H1 (cell line): Measurements from ENCODE around the gene PGGHG. TPM values are rescaled to one million over a fixed set of nuclear protein-coding genes. Genes with fewer than 3 reads are reported as not detected.

Experiments
- CTCF ChIA-PET: fragments of 300-600 bp; sonication (Branson Sonifier 250); formaldehyde crosslinking; loops from one replicate; lab custom pipeline; 2021; ENCODE audit not compliant: partially characterized antibody; lab: Charles Lee
- POLR2A ChIA-PET: fragments of 300-600 bp; sonication (Branson Sonifier 250); formaldehyde crosslinking; loops from one replicate; lab custom pipeline; 2021; ENCODE audit warnings: inconsistent platforms; ENCODE audit not compliant: partially characterized antibody; lab: Charles Lee
- DNase-seq, 2 experiments: peaks; one replicate each; pipeline versions ENCODE4 v3.0.0 to v3.0.0-alpha.2; 2010 to 2022; ENCODE audit warnings: low spot score in 2 of 2, low read depth in 1 of 2, mixed read lengths in 1 of 2
- FAIRE-seq: peaks from 2 replicates; lab custom pipeline; 2011; peaks lifted over from hg19 to GRCh38; lab: Jason Lieb, UNC
- H2AFZ ChIP-seq: 2 replicates; pipeline ENCODE4 v1.8.1; 2012; ENCODE audit warnings: low read length, inconsistent platforms
- H2AK5ac ChIP-seq: 2 replicates; pipeline ENCODE4 v1.6.1; 2013; ENCODE audit warnings: low read depth, low read length
- H2BK120ac ChIP-seq: replicated peaks from 2 replicates; pipeline ENCODE3; 2013; ENCODE audit warnings: low read depth, low read length, inconsistent platforms
- H2BK12ac ChIP-seq: 2 replicates; pipeline ENCODE4 v1.6.1; 2013; ENCODE audit warnings: low read depth, low read length
- H2BK15ac ChIP-seq: 2 replicates; pipeline ENCODE4 v1.6.1; 2013; ENCODE audit warnings: low read length
- H2BK20ac ChIP-seq: 2 replicates; pipeline ENCODE4 v1.6.1; 2013; ENCODE audit warnings: low read length
- H2BK5ac ChIP-seq: 2 replicates; pipeline ENCODE4 v1.6.1; 2013; ENCODE audit warnings: low read depth, low read length
- H3K14ac ChIP-seq: 2 replicates; pipeline ENCODE4 v1.6.1; 2013; ENCODE audit warnings: inconsistent platforms; ENCODE audit not compliant: insufficient read length
- H3K18ac ChIP-seq: 2 replicates; pipeline ENCODE4 v1.6.1; 2013; ENCODE audit warnings: low read length; ENCODE audit errors: extremely low read depth
- H3K23ac ChIP-seq: 2 replicates; pipeline ENCODE4 v1.6.1; 2013; ENCODE audit warnings: inconsistent platforms; ENCODE audit not compliant: insufficient read length
- H3K23me2 ChIP-seq: 2 replicates; pipeline ENCODE4 v1.6.1; 2013; ENCODE audit warnings: low read depth, low read length
- H3K27ac ChIP-seq: 2 replicates; pipeline ENCODE4 v1.6.1; 2011; ENCODE audit warnings: low read depth, low read length, inconsistent platforms
- H3K27me3 ChIP-seq, 4 experiments: replicated peaks in 1 of 4; 1 replicate in 1 of 4; 2 replicates in 3 of 4; pipeline versions ENCODE4 v1.6.1 to v1.8.1; 2011 to 2013; ENCODE audit warnings: low read length in 3 of 4, mild to moderate bottlenecking in 3 of 4, inconsistent platforms in 2 of 4, mixed read lengths in 2 of 4, moderate library complexity in 1 of 4; ENCODE audit not compliant: control insufficient read depth in 3 of 4, insufficient read depth in 3 of 4; ENCODE audit errors: extremely low read depth in 1 of 4
- H3K36me3 ChIP-seq, 4 experiments: 2 replicates each; pipeline versions ENCODE4 v1.6.1 to v1.8.1; 2011 to 2013; ENCODE audit warnings: mild to moderate bottlenecking in 4 of 4, low read length in 3 of 4, moderate library complexity in 2 of 4, control low read depth in 1 of 4, inconsistent platforms in 1 of 4; ENCODE audit not compliant: insufficient read depth in 4 of 4, control insufficient read depth in 2 of 4
- H3K4ac ChIP-seq: replicated peaks from 2 replicates; pipeline ENCODE3; 2013; ENCODE audit warnings: low read length, low read depth, mixed read lengths, inconsistent platforms; ENCODE audit not compliant: insufficient read length
- H3K4me1 ChIP-seq, 4 experiments: replicated peaks in 1 of 4; 1 replicate in 1 of 4; 2 replicates in 3 of 4; pipeline versions ENCODE4 v1.6.1 to v1.8.1; 2011 to 2013; ENCODE audit warnings: low read length in 3 of 4, inconsistent platforms in 2 of 4, mixed read lengths in 1 of 4; ENCODE audit not compliant: insufficient read depth in 4 of 4, control insufficient read depth in 3 of 4
- H3K4me2 ChIP-seq, 2 experiments: 2 replicates each; pipeline versions ENCODE4 v1.6.1 to v1.8.1; 2011 to 2013; ENCODE audit warnings: low read depth in 2 of 2, low read length in 2 of 2, control low read depth in 1 of 2, inconsistent platforms in 1 of 2, mild to moderate bottlenecking in 1 of 2; ENCODE audit not compliant: insufficient read depth in 1 of 2
- H3K4me3 ChIP-seq, 4 experiments: fragments of 200-600, 300-600 bp in 1 of 4; sonication (generic), shearing (Covaris generic), sonication (Bioruptor Twin) in 1 of 4; 2 replicates each; pipeline versions ENCODE4 v1.5.1 to v1.8.1; 2011 to 2016; ENCODE audit warnings: low read length in 4 of 4, low read depth in 3 of 4, control low read depth in 2 of 4, inconsistent platforms in 2 of 4, mild to moderate bottlenecking in 2 of 4, mixed read lengths in 1 of 4, moderate library complexity in 1 of 4; ENCODE audit not compliant: insufficient read depth in 2 of 4; ENCODE audit errors: extremely low read depth in 1 of 4
- H3K56ac ChIP-seq: replicated peaks from 2 replicates; pipeline ENCODE3; 2013; ENCODE audit warnings: low read depth, mild to moderate bottlenecking, mixed read lengths, low read length, inconsistent platforms; ENCODE audit not compliant: insufficient read length
- H3K79me1 ChIP-seq: 2 replicates; pipeline ENCODE4 v1.6.1; 2013; ENCODE audit warnings: low read depth, low read length, control low read depth
- H3K79me2 ChIP-seq, 2 experiments: 2 replicates each; pipeline versions ENCODE4 v1.6.1 to v1.8.1; 2012 to 2013; ENCODE audit warnings: low read length in 2 of 2, mild to moderate bottlenecking in 2 of 2, inconsistent platforms in 1 of 2; ENCODE audit not compliant: insufficient read depth in 2 of 2, control insufficient read depth in 1 of 2
- H3K9ac ChIP-seq, 4 experiments: replicated peaks in 1 of 4; 1 replicate in 1 of 4; 2 replicates in 3 of 4; pipeline versions ENCODE4 v1.6.1 to v1.8.1; 2011 to 2013; ENCODE audit warnings: low read depth in 3 of 4, low read length in 3 of 4, control low read depth in 2 of 4, mild to moderate bottlenecking in 2 of 4, moderate library complexity in 2 of 4, inconsistent platforms in 1 of 4; ENCODE audit errors: extremely low read depth in 1 of 4
- H3K9me3 ChIP-seq, 2 experiments: 2 replicates each; pipeline versions ENCODE4 v1.6.1 to v1.8.1; 2012 to 2013; ENCODE audit warnings: mild to moderate bottlenecking in 2 of 2, moderate library complexity in 2 of 2, control low read depth in 1 of 2, inconsistent platforms in 1 of 2, low read depth in 1 of 2, low read length in 1 of 2, mixed read lengths in 1 of 2; ENCODE audit not compliant: insufficient read depth in 2 of 2
- H4K20me1 ChIP-seq, 2 experiments: replicated peaks in 1 of 2; 2 replicates each; pipeline versions ENCODE3 to v1.8.1; 2011 to 2013; ENCODE audit warnings: inconsistent platforms in 2 of 2, low read length in 2 of 2, mild to moderate bottlenecking in 1 of 2; ENCODE audit not compliant: insufficient read depth in 2 of 2, control insufficient read depth in 1 of 2
- H4K5ac ChIP-seq: 2 replicates; pipeline ENCODE4 v1.6.1; 2013; ENCODE audit warnings: low read length, low read depth, mixed read lengths, inconsistent platforms; ENCODE audit not compliant: insufficient read length
- H4K8ac ChIP-seq: 2 replicates; pipeline ENCODE4 v1.8.0; 2013; ENCODE audit warnings: mild to moderate bottlenecking, moderate library complexity, low read length, inconsistent platforms; ENCODE audit not compliant: insufficient read depth; ENCODE audit errors: extremely low read depth
- H4K91ac ChIP-seq: replicated peaks from 2 replicates; pipeline ENCODE3; 2013; ENCODE audit warnings: low read length, mixed read lengths, inconsistent platforms; ENCODE audit not compliant: insufficient read length
- CHD1 ChIP-seq: IDR thresholded peaks from 2 replicates; pipeline ENCODE4 v1.6.1; 2012; ENCODE audit warnings: low read depth, low read length, improper control_type of control experiment
- CHD2 ChIP-seq: IDR thresholded peaks from 2 replicates; pipeline ENCODE4 v1.6.1; 2012; ENCODE audit warnings: low read length, improper control_type of control experiment
- CTBP2 ChIP-seq: IDR thresholded peaks from 2 replicates; pipeline ENCODE4 v1.7.0; 2011; ENCODE audit warnings: borderline replicate concordance, mild to moderate bottlenecking, moderate library complexity, mixed read lengths, low read length; ENCODE audit not compliant: insufficient read depth, insufficient read length
- CTCF ChIP-seq, 3 experiments: IDR thresholded peaks; 1 replicate in 2 of 3; 2 replicates in 1 of 3; pipeline versions ENCODE4 v1.5.1 to v1.6.1; 2011; ENCODE audit warnings: low read length in 3 of 3, mild to moderate bottlenecking in 3 of 3, inconsistent platforms in 2 of 3, low read depth in 1 of 3, moderate library complexity in 1 of 3; ENCODE audit not compliant: insufficient read depth in 1 of 3; ENCODE audit errors: control extremely low read depth in 1 of 3
- GABPA ChIP-seq: IDR thresholded peaks from 2 replicates; pipeline ENCODE4 v1.6.1; 2011; ENCODE audit warnings: mild to moderate bottlenecking, low read length, moderate library complexity, borderline replicate concordance; ENCODE audit not compliant: insufficient read depth
- KDM4A ChIP-seq: IDR thresholded peaks from one replicate; pipeline ENCODE4 v1.7.1; 2012; ENCODE audit warnings: low read depth, mild to moderate bottlenecking, moderate library complexity, low read length, inconsistent platforms; ENCODE audit not compliant: severe bottlenecking
- KDM5A ChIP-seq: fragments of 200-600 bp; IDR thresholded peaks from 2 replicates; pipeline ENCODE4 v1.7.1; 2012; ENCODE audit warnings: mild to moderate bottlenecking, low read length, inconsistent platforms, mixed read lengths
- TAF7 ChIP-seq: optimal IDR thresholded peaks from 2 replicates; pipeline ENCODE3; 2011; ENCODE audit warnings: low read depth, mild to moderate bottlenecking, inconsistent platforms, low read length, moderate library complexity, borderline replicate concordance
- WGBS, 2 experiments: shearing (Covaris generic) in 1 of 2; methylation state at CpG; one replicate each; pipeline versions ENCODE4 v1.1.6 to v1.1.7; 2013 to 2015; ENCODE audit warnings: low lambda C conversion rate in 2 of 2, mixed read lengths in 2 of 2, inconsistent platforms in 1 of 2, low coverage in 1 of 2, missing lambda C conversion rate in 1 of 2; ENCODE audit not compliant: insufficient replicate concordance in 2 of 2, insufficient coverage in 1 of 2, insufficient read length in 1 of 2; ENCODE audit errors: extremely low coverage in 1 of 2, missing lambda C conversion rate in 1 of 2; 5-methylcytosine and 5-hydroxymethylcytosine counted together
- polyA plus RNA-seq, 7 experiments: library from polyadenylated mRNA; depleted of rRNA in 3 of 7; stranded (reverse) in 5 of 7; unstranded in 2 of 7; fragments of >200 nt in 5 of 7; fragments of 200-250 nt in 2 of 7; gene quantifications; 1 replicate in 5 of 7; 2 replicates in 1 of 7; 4 replicates in 1 of 7; pipeline versions ENCODE4 v1.2.1 to v1.2.3, GENCODE V29; 2011 to 2013; ENCODE audit warnings: missing spikeins in 2 of 7, mixed read lengths in 2 of 7
- total RNA-seq: library from RNA; stranded (reverse); fragmentation: NEBNext Ultra II Directional; extraction: Animal tissue kit (Norgen Biotek cat#: 25700); gene quantifications from 2 replicates; pipeline ENCODE4 v1.2.1, GENCODE V29; 2021

PGGHG gene
- total and polyA plus RNA-seq, 2 of the 8 experiments (the other 6 are each of a cell fraction or from before 2014, with no cell fraction given): 34.8 to 60.7 TPM

GRCh38 chr11:294780-295179, 5.9 kb downstream of the PGGHG start:
- no peak overlapping the region for H3K14ac ChIP-seq
- no peak overlapping the region for H3K4ac ChIP-seq
- H3K4me3 ChIP-seq: no peak overlapping the region
- H4K20me1 ChIP-seq: no peaks in the 10 kb centered on the region
- H2BK120ac ChIP-seq: no peak overlapping the region
- H3K79me1 ChIP-seq: 0 out of 2 replicates have a peak, but pooled peaks cover 2% of the 10 kb centered on the region
- H3K79me2 ChIP-seq: no peaks in the 10 kb centered on the region
- no peak overlapping the region for H2AK5ac ChIP-seq
- CTCF ChIA-PET: interaction anchor here (0.9 to 3.4 kb wide), 7 partner anchors 10 to 67 kb away, joined by 3 to 29 read pairs (median 5); partner anchors contain the start of gene IFITM2
- DNase-seq: no peak
- H2BK12ac ChIP-seq: no peak overlapping the region
- H3K27me3 ChIP-seq: no peaks in the 10 kb centered on the region
- no peak overlapping the region for H4K91ac ChIP-seq
- no peak overlapping the region for H3K18ac ChIP-seq
- POLR2A ChIA-PET: interaction anchor here (0.6 to 3.0 kb wide), 7 partner anchors 10 to 514 kb away, joined by 3 to 17 read pairs (median 3); no protein-coding TSS in a partner anchor
- no peak overlapping the region for H4K5ac ChIP-seq
- H2AFZ ChIP-seq: no peak overlapping the region
- H3K23me2 ChIP-seq: no peaks in the 10 kb centered on the region
- no peak overlapping the region for H3K4me2 ChIP-seq
- peaks cover 3 to 30% (median 15%) of the 10 kb centered on the region in 4 experiments; a peak in 6 of 8 replicates for H3K36me3 ChIP-seq
- H3K27ac ChIP-seq: no peak overlapping the region
- TF ChIP-seq CHD1: no peak
- no peak for TF ChIP-seq CTBP2
- TF ChIP-seq KDM5A: no peak
- no peak for TF ChIP-seq CHD2
- TF ChIP-seq KDM4A: no peak
- TF ChIP-seq GABPA: no peak
- no peak for TF ChIP-seq CTCF (IDR thresholded peaks at IDR 0.05; ENCODE audit: control extremely low read depth in 1 of 3, insufficient read depth in 1 of 3, low read depth in 1 of 3, low read length in 3 of 3)
- TF ChIP-seq TAF7: no peak
- peaks cover 0 to 34% (median 21%) of the 10 kb centered on the region in 4 experiments; a peak in 6 of 7 replicates for H3K4me1 ChIP-seq
- no peak overlapping the region for H2BK15ac ChIP-seq
- no peak overlapping the region for H3K23ac ChIP-seq
- H4K8ac ChIP-seq: no peak overlapping the region
- H2BK20ac ChIP-seq: no peak overlapping the region
- 95% methylated on average over 16 of the region's 16 CpGs; no CpG with 5 or more reads in 1 of the 2 experiments for WGBS, 2 experiments
- H2BK5ac ChIP-seq: no peak overlapping the region
- no peak overlapping the region for H3K9ac ChIP-seq
- no peak for FAIRE-seq
- no peaks in the 10 kb centered on the region for H3K9me3 ChIP-seq
- H3K56ac ChIP-seq: no peak overlapping the region
